Mesenchymal stem cell (in vitro differentiated cells and primary cell): Measurements from ENCODE around the gene TBXT.
"Not testable (repeated sequence)": the region's sequence is repeated elsewhere in the genome, so short reads cannot be mapped to it uniquely, and the experiment has no call there.

Experiments
- DNase-seq: peaks from one replicate; pipeline ENCODE4 v3.0.0-alpha.2; 2013
- H2AFZ ChIP-seq: one replicate; pipeline ENCODE4 v1.6.1; 2013; ENCODE audit warnings: low read depth, mild to moderate bottlenecking, control low read depth, inconsistent platforms, low read length, moderate library complexity
- H2AK5ac ChIP-seq: 2 replicates; pipeline ENCODE4 v1.6.1; 2013; ENCODE audit warnings: low read length, moderate library complexity, mild to moderate bottlenecking, inconsistent platforms; ENCODE audit not compliant: severe bottlenecking
- H2BK120ac ChIP-seq: one replicate; pipeline ENCODE4 v1.6.1; 2013; ENCODE audit warnings: low read depth, mild to moderate bottlenecking, inconsistent platforms, low read length, moderate library complexity
- H2BK12ac ChIP-seq, 2 experiments: one replicate each; pipeline ENCODE4 v1.6.1; 2013; ENCODE audit warnings: inconsistent platforms in 2 of 2, low read length in 2 of 2, mild to moderate bottlenecking in 2 of 2, moderate library complexity in 2 of 2, control low read depth in 1 of 2
- H2BK15ac ChIP-seq: one replicate; pipeline ENCODE4 v1.6.1; 2013; ENCODE audit warnings: mild to moderate bottlenecking, low read depth, inconsistent platforms; ENCODE audit not compliant: poor library complexity, severe bottlenecking
- H2BK5ac ChIP-seq: 2 replicates; pipeline ENCODE4 v1.6.1; 2013; ENCODE audit warnings: low read depth, mild to moderate bottlenecking, low read length, control low read depth, inconsistent platforms; ENCODE audit not compliant: poor library complexity, severe bottlenecking
- H3K14ac ChIP-seq, 2 experiments: one replicate each; pipeline ENCODE4 v1.6.1; 2013; ENCODE audit warnings: inconsistent platforms in 2 of 2, low read length in 2 of 2, control low read depth in 1 of 2, mild to moderate bottlenecking in 1 of 2, moderate library complexity in 1 of 2
- H3K18ac ChIP-seq, 2 experiments: one replicate each; pipeline ENCODE4 v1.6.1; 2013; ENCODE audit warnings: inconsistent platforms in 2 of 2, low read length in 2 of 2, control low read depth in 1 of 2, low read depth in 1 of 2, mild to moderate bottlenecking in 1 of 2
- H3K23ac ChIP-seq, 2 experiments: one replicate each; pipeline ENCODE4 v1.6.1; 2013; ENCODE audit warnings: inconsistent platforms in 2 of 2, low read length in 2 of 2, mild to moderate bottlenecking in 2 of 2, moderate library complexity in 2 of 2, control low read depth in 1 of 2
- H3K27ac ChIP-seq: 2 replicates; pipeline ENCODE4 v1.5.1; 2013; ENCODE audit warnings: mild to moderate bottlenecking, moderate library complexity, low read length, control low read depth, inconsistent platforms; ENCODE audit not compliant: poor library complexity, severe bottlenecking
- H3K27me3 ChIP-seq, 2 experiments: 2 replicates each; pipeline versions ENCODE4 v1.6.1 to v1.7.0; 2013; ENCODE audit warnings: low read length in 2 of 2, mild to moderate bottlenecking in 2 of 2, moderate library complexity in 2 of 2, control low read depth in 1 of 2, inconsistent platforms in 1 of 2; ENCODE audit not compliant: control insufficient read depth in 1 of 2, insufficient read depth in 1 of 2
- H3K36me3 ChIP-seq, 2 experiments: 2 replicates each; pipeline versions ENCODE4 v1.6.1 to v1.7.0; 2013; ENCODE audit warnings: low read length in 2 of 2, control low read depth in 1 of 2, inconsistent platforms in 1 of 2, low read depth in 1 of 2, mild to moderate bottlenecking in 1 of 2; ENCODE audit not compliant: insufficient read depth in 2 of 2, control insufficient read depth in 1 of 2
- H3K4ac ChIP-seq, 2 experiments: one replicate each; pipeline ENCODE4 v1.6.1; 2013; ENCODE audit warnings: inconsistent platforms in 2 of 2, low read length in 2 of 2, mild to moderate bottlenecking in 2 of 2, moderate library complexity in 2 of 2, control low read depth in 1 of 2, low read depth in 1 of 2
- H3K4me1 ChIP-seq: 2 replicates; pipeline ENCODE4 v1.6.1; 2013; ENCODE audit warnings: low read depth, low read length, control low read depth; ENCODE audit not compliant: control insufficient read depth, insufficient read depth
- H3K4me2 ChIP-seq: 2 replicates; pipeline ENCODE4 v1.6.1; 2013; ENCODE audit warnings: low read length, mild to moderate bottlenecking, inconsistent platforms; ENCODE audit not compliant: poor library complexity, severe bottlenecking
- H3K4me3 ChIP-seq, 2 experiments: 2 replicates each; pipeline versions ENCODE4 v1.5.1 to v1.7.0; 2013; ENCODE audit warnings: low read length in 2 of 2, mild to moderate bottlenecking in 2 of 2, control low read depth in 1 of 2, low read depth in 1 of 2; ENCODE audit not compliant: insufficient read depth in 1 of 2
- H3K79me1 ChIP-seq: replicated peaks from 2 replicates; pipeline ENCODE4 v1.6.1; 2013; ENCODE audit warnings: mild to moderate bottlenecking, control low read depth, low read length, inconsistent platforms; ENCODE audit not compliant: poor library complexity, severe bottlenecking
- H3K9ac ChIP-seq: 2 replicates; pipeline ENCODE4 v1.7.0; 2013; ENCODE audit warnings: mild to moderate bottlenecking, low read length, moderate library complexity
- H3K9me3 ChIP-seq: 2 replicates; pipeline ENCODE4 v1.7.0; 2013; ENCODE audit warnings: mild to moderate bottlenecking, low read length; ENCODE audit not compliant: control insufficient read depth
- H4K8ac ChIP-seq: one replicate; pipeline ENCODE4 v1.6.1; 2013; ENCODE audit warnings: inconsistent platforms, mild to moderate bottlenecking, low read length, moderate library complexity
- H4K91ac ChIP-seq: one replicate; pipeline ENCODE4 v1.6.1; 2013; ENCODE audit warnings: mild to moderate bottlenecking, low read length, inconsistent platforms
- WGBS: methylation state at CpG from one replicate; pipeline ENCODE4 v1.1.7; 2013; ENCODE audit warnings: mixed read lengths; 5-methylcytosine and 5-hydroxymethylcytosine counted together

The TBXT gene

GRCh38 chr6:166175093-166175492 is 7.4 kb upstream of the TBXT start:
- not testable (repeated sequence) for H3K23ac ChIP-seq, H3K9ac ChIP-seq, H4K8ac ChIP-seq, H3K4me1 ChIP-seq, H2BK5ac ChIP-seq, H2BK120ac ChIP-seq, H2AK5ac ChIP-seq, H3K4me3 ChIP-seq, H2BK15ac ChIP-seq, H3K4me2 ChIP-seq, H3K36me3 ChIP-seq, H2BK12ac ChIP-seq, H3K79me1 ChIP-seq, H3K18ac ChIP-seq, DNase-seq, H3K14ac ChIP-seq, H4K91ac ChIP-seq, H3K9me3 ChIP-seq, H3K4ac ChIP-seq, H2AFZ ChIP-seq, H3K27ac ChIP-seq
- no CpG with 5 or more reads among the region's 3 CpGs for WGBS
- peaks cover 40 to 43% of the 10 kb centered on the region in 2 experiments for H3K27me3 ChIP-seq

GRCh38 chr6:166174031-166174430 is 6.4 kb upstream of the TBXT start:
- Histone ChIP-seq H2BK12ac (no peak overlapping the region), H2AFZ (no peak overlapping the region)
- WGBS: 24% methylated on average over 5 of the region's 5 CpGs

DNA sequence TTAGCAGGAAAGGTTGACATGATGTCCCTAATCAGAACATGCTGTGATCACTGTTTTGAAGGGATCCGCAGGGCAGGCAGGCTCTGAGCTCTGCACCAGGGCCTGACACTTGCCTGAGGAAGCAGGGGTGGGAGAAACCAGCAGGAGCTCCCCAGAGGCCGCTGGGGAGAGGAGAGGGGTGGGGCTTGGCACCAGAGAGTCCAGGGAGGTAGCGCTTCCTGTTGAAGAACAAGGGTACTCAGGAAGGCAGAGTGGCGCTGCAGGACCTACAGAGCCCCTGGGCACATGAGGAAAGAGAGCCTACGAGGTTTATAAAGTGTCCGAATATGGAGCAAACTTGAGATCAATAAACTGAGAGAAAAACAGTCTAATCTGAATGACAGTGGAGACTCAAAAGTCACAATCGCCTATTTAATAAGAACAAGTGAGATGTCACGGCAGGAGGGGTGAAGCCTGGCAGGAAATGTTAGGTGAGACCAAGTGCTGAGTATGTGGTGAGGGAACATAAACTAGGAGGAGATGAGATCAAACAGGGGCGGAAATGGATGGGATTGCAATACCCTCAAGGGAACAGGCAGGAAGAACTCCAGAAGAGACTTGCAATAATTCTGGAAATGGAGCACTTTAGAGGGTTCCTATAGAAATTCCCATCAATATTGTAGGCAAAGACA is 5.8 kb upstream of the TBXT start:
- H2BK5ac ChIP-seq: no peak overlapping the region
- no peak overlapping the region for H4K91ac ChIP-seq
- no peak overlapping the region for H2BK120ac ChIP-seq
- H3K4ac ChIP-seq: no peak overlapping the region
- H2AFZ ChIP-seq: no peak overlapping the region
- no peak overlapping the region for H4K8ac ChIP-seq
- no peaks in the 10 kb centered on the region for H3K79me1 ChIP-seq
- H3K14ac ChIP-seq: no peak overlapping the region
- no peaks in the 10 kb centered on the region for H3K36me3 ChIP-seq
- 2% methylated on average over 9 of the region's 9 CpGs for WGBS
- no peak overlapping the region for H2AK5ac ChIP-seq
- no peak overlapping the region for H3K27ac ChIP-seq
- H2BK15ac ChIP-seq: no peak overlapping the region
- no peak overlapping the region for H3K18ac ChIP-seq
- no peak overlapping the region for H3K9ac ChIP-seq
- no peaks in the 10 kb centered on the region for H3K9me3 ChIP-seq
- DNase-seq: no peak
- H3K23ac ChIP-seq: no peak overlapping the region
- peaks cover 12% of the 10 kb centered on the region for H3K4me1 ChIP-seq
- peaks cover 56 to 59% of the 10 kb centered on the region in 2 experiments for H3K27me3 ChIP-seq
- H3K4me2 ChIP-seq: no peak overlapping the region
- H2BK12ac ChIP-seq: no peak overlapping the region
- H3K4me3 ChIP-seq: no peak overlapping the region

More at GRCh38 chr6:166174031-166174430, 6.4 kb upstream of the TBXT start:
- Histone ChIP-seq H3K14ac (no peak overlapping the region), H3K9me3 (no peaks in the 10 kb centered on the region), H3K18ac (no peak overlapping the region), H3K9ac (no peak overlapping the region), H3K79me1 (no peaks in the 10 kb centered on the region), H4K91ac (no peak overlapping the region), H4K8ac (no peak overlapping the region), H3K23ac (no peak overlapping the region), H3K36me3 (no peaks in the 10 kb centered on the region), H2BK120ac (no peak overlapping the region), H2AK5ac (no peak overlapping the region), H3K4me2 (no peak overlapping the region), H3K4ac (no peak overlapping the region), H3K27ac (no peak overlapping the region), H3K27me3 (peaks cover 50 to 53% of the 10 kb centered on the region in 2 experiments), H3K4me3 (no peak overlapping the region), H3K4me1 (peaks cover 6% of the 10 kb centered on the region), H2BK15ac (no peak overlapping the region), H2BK5ac (no peak overlapping the region)
- DNase-seq: no peak

GRCh38 chr6:166172546-166172945 is 4.9 kb upstream of the TBXT start:
- no peak overlapping the region for H4K8ac ChIP-seq
- WGBS: 52% methylated on average over 3 of the region's 3 CpGs

More at GRCh38 chr6:166172546-166172945, 4.9 kb upstream of the TBXT start:
- Histone ChIP-seq H2AFZ (no peak overlapping the region), H3K9ac (no peak overlapping the region), H3K9me3 (no peaks in the 10 kb centered on the region), H3K23ac (no peak overlapping the region), H3K27ac (no peak overlapping the region), H3K14ac (no peak overlapping the region), H3K79me1 (no peaks in the 10 kb centered on the region), H2BK15ac (no peak overlapping the region), H3K4me1 (peaks cover 19% of the 10 kb centered on the region), H3K4ac (no peak overlapping the region), H3K18ac (no peak overlapping the region), H2BK5ac (no peak overlapping the region), H3K4me2 (no peak overlapping the region), H2BK12ac (no peak overlapping the region), H4K91ac (no peak overlapping the region), H2AK5ac (no peak overlapping the region), H3K36me3 (no peaks in the 10 kb centered on the region), H3K4me3 (no peak overlapping the region), H2BK120ac (no peak overlapping the region), H3K27me3 (peaks cover 59 to 66% of the 10 kb centered on the region in 2 experiments)
- DNase-seq: no peak
